ENCODE results near the gene CCM2L.

The CCM2L gene

GRCh38 chr20:32077190-32077589 lies 67.0 kb downstream of the CCM2L start:
- Histone ChIP-seq H3K36me3 (ENCODE audit: insufficient read depth, low read length) (no peaks in the 10 kb centered on the region), H3K27ac (ENCODE audit: low read depth, low read length, poor library complexity, severe bottlenecking) (no peak overlapping the region), H3K27me3 (ENCODE audit: insufficient read depth, low read length) (no peaks in the 10 kb centered on the region), H3K4me3 (ENCODE audit: low read depth, low read length, poor library complexity, severe bottlenecking) (no peak overlapping the region), H3K79me2 (ENCODE audit: insufficient read depth, low read length) (no peaks in the 10 kb centered on the region), H3K4me2 (ENCODE audit: low read length) (no peak overlapping the region), H3K9me3 (ENCODE audit: low read length) (no peaks in the 10 kb centered on the region), H3K9me2 (ENCODE audit: low read depth, low read length) (no peaks in the 10 kb centered on the region), H2AFZ (ENCODE audit: low read length) (no peak overlapping the region), H4K20me1 (ENCODE audit: insufficient read depth, low read length) (no peaks in the 10 kb centered on the region), H3K4me1 (ENCODE audit: insufficient read depth, low read length, severe bottlenecking) (no peaks in the 10 kb centered on the region), H3K9ac (ENCODE audit: low read length) (no peak overlapping the region), H3F3A (ENCODE audit: insufficient read depth, low read length) (no peaks in the 10 kb centered on the region)
- TF ChIP-seq EZH2 (IDR thresholded peaks at IDR 0.05; ENCODE audit: borderline replicate concordance, low read length) (no peak), CTCF (IDR thresholded peaks at IDR 0.05; ENCODE audit: low read length) (no peak)

DNA sequence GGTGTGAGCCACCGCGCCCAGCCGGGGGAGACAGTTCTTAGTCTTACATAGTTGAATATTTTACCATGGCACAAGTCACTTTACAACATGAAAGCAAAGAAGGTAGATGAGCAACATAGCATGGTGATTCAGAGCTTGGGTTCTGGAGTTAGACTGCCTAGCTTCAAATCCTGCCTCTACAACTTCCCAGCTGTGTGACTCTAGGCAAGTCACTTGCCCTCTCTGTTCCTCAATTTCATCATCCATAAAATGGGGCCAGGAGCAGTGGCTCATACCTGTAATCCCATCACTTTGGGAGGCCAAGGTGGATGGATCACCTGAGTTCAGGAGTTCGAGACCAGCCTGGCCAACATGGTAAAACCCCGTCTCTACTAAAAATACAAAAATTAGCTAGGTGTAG lies 68.1 kb downstream of the CCM2L start:
- Histone ChIP-seq H3K9ac (ENCODE audit: low read length) (no peak overlapping the region), H3K4me2 (ENCODE audit: low read length) (no peak overlapping the region), H3K79me2 (ENCODE audit: insufficient read depth, low read length) (no peaks in the 10 kb centered on the region), H2AFZ (ENCODE audit: low read length) (no peak overlapping the region), H3F3A (ENCODE audit: insufficient read depth, low read length) (no peaks in the 10 kb centered on the region), H3K9me2 (ENCODE audit: low read depth, low read length) (no peaks in the 10 kb centered on the region), H3K27me3 (ENCODE audit: insufficient read depth, low read length) (no peaks in the 10 kb centered on the region), H3K9me3 (ENCODE audit: low read length) (no peaks in the 10 kb centered on the region), H3K27ac (ENCODE audit: low read depth, low read length, poor library complexity, severe bottlenecking) (no peak overlapping the region), H3K36me3 (ENCODE audit: insufficient read depth, low read length) (no peaks in the 10 kb centered on the region), H3K4me3 (ENCODE audit: low read depth, low read length, poor library complexity, severe bottlenecking) (no peak overlapping the region), H4K20me1 (ENCODE audit: insufficient read depth, low read length) (no peaks in the 10 kb centered on the region), H3K4me1 (ENCODE audit: insufficient read depth, low read length, severe bottlenecking) (no peaks in the 10 kb centered on the region)
- no peak for TF ChIP-seq CTCF (IDR thresholded peaks at IDR 0.05; ENCODE audit: low read length)
- TF ChIP-seq EZH2 (IDR thresholded peaks at IDR 0.05; ENCODE audit: borderline replicate concordance, low read length), result no peak

GRCh38 chr20:32078791-32079190 lies 68.6 kb downstream of the CCM2L start:
- H3K4me1 ChIP-seq (ENCODE audit: insufficient read depth, low read length, severe bottlenecking), result no peaks in the 10 kb centered on the region
- H3K4me2 ChIP-seq (ENCODE audit: low read length), result no peak overlapping the region
- TF ChIP-seq CTCF (IDR thresholded peaks at IDR 0.05; ENCODE audit: low read length), result no peak
- no peak for TF ChIP-seq EZH2 (IDR thresholded peaks at IDR 0.05; ENCODE audit: borderline replicate concordance, low read length)
- no peaks in the 10 kb centered on the region for H3K36me3 ChIP-seq (ENCODE audit: insufficient read depth, low read length)
- no peaks in the 10 kb centered on the region for H3F3A ChIP-seq (ENCODE audit: insufficient read depth, low read length)
- no peak overlapping the region for H2AFZ ChIP-seq (ENCODE audit: low read length)
- H4K20me1 ChIP-seq (ENCODE audit: insufficient read depth, low read length), result no peaks in the 10 kb centered on the region
- no peaks in the 10 kb centered on the region for H3K9me3 ChIP-seq (ENCODE audit: low read length)
- no peaks in the 10 kb centered on the region for H3K9me2 ChIP-seq (ENCODE audit: low read depth, low read length)
- no peaks in the 10 kb centered on the region for H3K79me2 ChIP-seq (ENCODE audit: insufficient read depth, low read length)
- no peak overlapping the region for H3K27ac ChIP-seq (ENCODE audit: low read depth, low read length, poor library complexity, severe bottlenecking)
- no peak overlapping the region for H3K9ac ChIP-seq (ENCODE audit: low read length)
- H3K27me3 ChIP-seq (ENCODE audit: insufficient read depth, low read length), result no peaks in the 10 kb centered on the region
- H3K4me3 ChIP-seq (ENCODE audit: low read depth, low read length, poor library complexity, severe bottlenecking), result no peak overlapping the region

All from OCI-LY1 (cell line).